K562 (cell line): ENCODE measurements around the gene PSMC2. TPM values are rescaled to one million over a fixed set of nuclear protein-coding genes. Genes with fewer than 3 reads are reported as not detected.

Source experiments
- DEAF1 ChIP-seq: fragments of 450-650 bp; formaldehyde crosslinking; IDR thresholded peaks from 2 replicates; pipeline ENCODE4 v1.4.0; 2020; ENCODE audit warnings: mild to moderate bottlenecking, moderate library complexity
- HNRNPL ChIP-seq: fragments of 200-400 bp; formaldehyde crosslinking; IDR thresholded peaks from 2 replicates; pipeline ENCODE4 v1.6.1; 2017; ENCODE audit warnings: low read depth, mild to moderate bottlenecking, low read length
- MLLT1 ChIP-seq, 2 experiments: fragments of 450-650 bp; IDR thresholded peaks; 2 replicates each; pipeline ENCODE4 v1.6.1; 2016
- PCBP1 ChIP-seq: fragments of 200-400 bp; formaldehyde crosslinking; IDR thresholded peaks from 2 replicates; pipeline ENCODE4 v1.6.1; 2018; ENCODE audit warnings: mild to moderate bottlenecking, low read depth, low read length; ENCODE audit not compliant: poor library complexity, severe bottlenecking
- PML ChIP-seq: IDR thresholded peaks from 2 replicates; pipeline ENCODE4 v1.6.1; 2012; ENCODE audit warnings: low read length, inconsistent platforms
- PTBP1 ChIP-seq: fragments of 200-400 bp; formaldehyde crosslinking; IDR thresholded peaks from 2 replicates; pipeline ENCODE4 v1.6.1; 2017; ENCODE audit warnings: low read depth, low read length
- RCOR1 ChIP-seq, 2 experiments: IDR thresholded peaks; 2 replicates each; pipeline ENCODE4 v1.6.1; 2012; ENCODE audit warnings: low read depth in 2 of 2, low read length in 2 of 2, borderline replicate concordance in 1 of 2, improper control_type of control experiment in 1 of 2
- RERE ChIP-seq: sonication (generic); formaldehyde crosslinking; IDR thresholded peaks from 2 replicates; pipeline ENCODE4 v1.8.0; 2023; ENCODE audit warnings: missing genetic modification reagents, mild to moderate bottlenecking, borderline replicate concordance
- SAP30 ChIP-seq: fragments of 200-600 bp; sonication (generic); IDR thresholded peaks from 2 replicates; pipeline ENCODE4 v1.6.1; 2012; ENCODE audit warnings: borderline replicate concordance, low read depth, mild to moderate bottlenecking, moderate library complexity, low read length, control low read depth, inconsistent platforms; ENCODE audit not compliant: insufficient read depth, poor library complexity, severe bottlenecking
- SLC30A9 ChIP-seq: fragments of 250-450 bp; sonication (Bioruptor Pico); IDR thresholded peaks from 2 replicates; pipeline ENCODE4 v1.8.0; 2022; ENCODE audit warnings: mild to moderate bottlenecking, moderate library complexity
- STAT5B ChIP-seq: fragments of 250-450 bp; sonication (Bioruptor Pico); IDR thresholded peaks from 2 replicates; pipeline ENCODE4 v1.8.0; 2021; ENCODE audit warnings: mild to moderate bottlenecking, inconsistent platforms
- TEAD1 ChIP-seq, 2 experiments: fragments of 450-650 bp in 1 of 2; sonication (generic) in 1 of 2; formaldehyde crosslinking; IDR thresholded peaks; 2 replicates each; pipeline versions ENCODE4 v1.4.0 to v1.8.0; 2020 to 2022; ENCODE audit warnings: mild to moderate bottlenecking in 2 of 2, missing genetic modification reagents in 1 of 2
- ZBTB5 ChIP-seq: fragments of 450-650 bp; IDR thresholded peaks from 2 replicates; pipeline ENCODE4 v1.6.1; 2017; ENCODE audit warnings: antibody characterized with exemption
- ZNF324 ChIP-seq: fragments of 250-450 bp; sonication (Bioruptor Pico); IDR thresholded peaks from 2 replicates; pipeline ENCODE4 v1.4.0; 2020; ENCODE audit warnings: mild to moderate bottlenecking
- ZNF347 ChIP-seq: fragments of 450-650 bp; formaldehyde crosslinking; IDR thresholded peaks from 2 replicates; pipeline ENCODE4 v1.4.0; 2020; ENCODE audit warnings: low read depth, mild to moderate bottlenecking, moderate library complexity
- polyA plus RNA-seq, 8 experiments: library from polyadenylated mRNA; depleted of rRNA in 4 of 8; stranded (reverse) in 5 of 8; unstranded in 3 of 8; fragments of >200 nt; fragmentation: Nextera tagmentation in 2 of 8; fragmentation: Illumina TruSeq in 1 of 8; extraction: Ambion mirVana in 2 of 8; extraction: Trizol in 1 of 8; gene quantifications; 2 replicates each; pipeline versions ENCODE4 v1.2.1 to v1.2.3, GENCODE V29; 2011 to 2014; ENCODE audit warnings: inconsistent platforms in 1 of 8, missing spikeins in 1 of 8
- total RNA-seq, 7 experiments: library from RNA; depleted of rRNA in 6 of 7; stranded (reverse); fragments of >200 nt in 6 of 7; fragmentation: Illumina TruSeq in 2 of 7; extraction: Trizol in 2 of 7; gene quantifications; 2 replicates each; pipeline versions ENCODE4 v1.2.1 to v1.2.3, GENCODE V29; 2011 to 2021; ENCODE audit warnings: low replicate concordance in 1 of 7

The PSMC2 gene
- total and polyA plus RNA-seq, 9 of the 15 experiments (the other 6 are each of a cell fraction or from before 2014, with no cell fraction given), result 316 to 1,105 (median 511) TPM

GRCh38 chr7:103347507-103348267 is at the start of gene PSMC2 (continued):
- TF ChIP-seq TEAD1 (CRISPR knock-in tag; IDR thresholded peaks at IDR 0.05) (peak in 1 of 2 experiments; percentile 59; a peak in 1 of 4 replicates), MLLT1 (IDR thresholded peaks at IDR 0.05) (peak in 1 of 2 experiments; percentile 95; a peak in 2 of 4 replicates), DEAF1 (CRISPR knock-in tag) (no peak), SAP30 (peak; percentile 92), ZNF347 (CRISPR knock-in tag) (no peak), RCOR1 (IDR thresholded peaks at IDR 0.05; ENCODE audit: borderline replicate concordance in 1 of 2, low read depth in 2 of 2, low read length in 2 of 2) (peak in 1 of 2 experiments; percentile 61; a peak in 1 of 4 replicates), STAT5B (no peak), HNRNPL (no peak), ZNF324 (CRISPR knock-in tag) (peak; percentile 2; the same call in 1 of the 2 replicates), PCBP1 (no peak), PTBP1 (no peak), PML (peak; percentile 84), ZBTB5 (no peak), SLC30A9 (CRISPR knock-in tag) (no peak), RERE (CRISPR knock-in tag) (no peak)
